ENCODE data around the gene MATN1. TPM values are rescaled to one million over a fixed set of nuclear protein-coding genes. Genes with fewer than 3 reads are reported as not detected.
"Not testable (repeated sequence)": the region's sequence is repeated elsewhere in the genome, so short reads cannot be mapped to it uniquely, and the experiment has no call there.

MATN1 gene
- total RNA-seq (2014; rRNA removed; shearing (Covaris generic)), result 0.06 TPM in 1 of 2 replicates, not detected in the other

- DNase-seq (ENCODE audit: low read depth), result no peak
These were observed at the start of gene MATN1 for GRCh38 chr1:30723331-30723755. Gene MATN1, minus strand, starts transcription at chr1:30723585. Its CDS starts 34 bp downstream, at chr1:30723551.

GRCh38 chr1:30771005-30771404, 47.6 kb upstream of the MATN1 start:
- no peak for DNase-seq (ENCODE audit: low read depth)

GRCh38 chr1:30770150-30770549, 46.8 kb upstream of the MATN1 start:
- no peak for DNase-seq (ENCODE audit: low read depth)

- DNase-seq (ENCODE audit: low read depth), result no peak
These were observed 45.7 kb upstream of the MATN1 start for GRCh38 chr1:30768830-30769718.

DNA sequence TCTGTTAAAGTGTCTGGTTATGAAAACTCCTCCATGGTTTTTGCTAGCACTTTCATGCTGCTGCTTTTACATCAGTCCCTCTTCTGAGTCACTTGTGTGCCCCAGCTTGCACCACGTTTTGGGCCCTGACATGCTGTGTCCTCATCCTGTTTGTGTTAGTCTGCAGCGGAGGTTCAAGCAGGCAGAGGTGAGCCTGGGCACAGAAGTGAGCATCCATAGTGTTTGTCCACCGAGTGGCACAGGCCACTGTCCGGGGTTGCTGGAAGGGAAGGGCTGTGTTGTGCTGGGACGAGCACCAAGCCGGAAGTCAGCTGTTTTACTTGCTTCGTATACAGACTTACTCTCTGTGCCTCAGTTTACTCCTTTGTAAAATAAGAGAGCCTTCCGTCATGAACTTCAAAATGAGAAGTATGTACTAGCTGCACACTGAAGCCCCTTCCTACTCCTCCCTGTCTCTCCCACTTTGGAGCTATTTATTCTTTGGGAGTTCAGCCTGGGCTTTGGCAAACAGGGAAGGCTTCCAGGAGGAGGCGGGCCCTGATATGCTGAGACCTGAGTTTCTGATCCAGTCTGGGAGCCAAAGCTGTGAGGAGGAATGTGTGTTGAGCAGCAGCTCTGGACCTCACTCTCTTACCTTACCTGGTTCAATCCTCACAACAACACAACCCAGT, 44.9 kb upstream of the MATN1 start:
- DNase-seq (ENCODE audit: low read depth), result no peak

DNA sequence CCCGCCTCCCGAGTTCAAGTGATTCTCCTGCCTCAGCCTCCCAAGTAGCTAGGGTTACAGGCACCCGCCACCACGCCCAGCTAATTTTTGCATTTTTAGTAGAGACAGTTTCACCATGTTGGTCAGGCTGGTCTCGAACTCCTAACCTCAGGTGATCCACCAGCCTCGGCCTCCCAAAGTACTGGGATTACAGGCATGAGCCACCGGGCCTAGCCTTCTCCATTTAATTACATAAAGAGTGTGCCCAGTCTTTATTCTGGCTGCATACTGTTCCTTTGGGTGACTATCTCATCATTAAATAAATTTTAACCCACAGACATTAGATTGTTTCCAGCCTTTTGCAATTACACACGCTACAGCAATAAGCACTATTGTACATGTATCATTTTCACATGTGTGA, 43.6 kb upstream of the MATN1 start:
- DNase-seq (ENCODE audit: low read depth), result not testable (repeated sequence)

DNA sequence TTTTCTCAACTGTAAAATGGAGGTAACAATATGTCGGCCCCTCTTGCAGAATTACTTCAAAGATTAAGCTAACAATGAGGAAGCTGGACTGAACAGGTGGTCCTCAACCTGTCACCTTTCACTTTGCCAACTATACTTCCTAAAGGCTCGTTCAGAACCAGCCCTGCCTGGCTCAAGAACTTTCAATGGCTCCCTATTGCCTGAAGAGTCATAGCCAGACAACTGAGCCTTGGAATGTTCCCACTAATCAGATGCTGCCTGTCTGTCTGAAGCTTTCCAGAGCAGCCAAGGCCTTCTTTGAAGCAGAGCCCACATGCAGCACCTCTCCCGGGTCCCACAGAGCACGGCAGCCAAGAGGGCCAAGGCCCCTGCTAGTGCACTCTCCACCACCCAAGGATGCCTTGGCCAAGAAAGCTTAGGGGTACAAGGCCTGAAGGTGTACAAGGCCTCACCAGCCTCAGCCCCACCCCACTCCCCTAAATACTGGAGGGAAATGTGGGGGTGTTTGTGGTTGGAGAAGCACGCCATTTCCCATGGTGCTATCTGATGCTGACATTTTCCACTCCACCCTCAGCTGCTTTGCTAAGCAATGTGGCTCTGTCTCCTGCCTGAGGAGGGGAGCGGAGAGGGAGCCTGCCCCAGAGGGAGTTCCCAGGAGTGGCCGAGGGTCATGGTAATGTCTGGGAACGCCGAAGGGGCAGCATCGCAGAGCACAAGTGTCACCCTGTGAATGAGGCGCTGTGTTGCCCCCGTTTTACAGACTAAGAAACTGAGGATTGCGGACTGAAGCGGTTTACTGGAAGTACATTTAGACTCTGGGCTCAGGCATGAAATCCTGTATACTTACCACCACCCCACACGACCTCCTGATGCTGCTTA, 42.4 kb upstream of the MATN1 start:
- DNase-seq (ENCODE audit: low read depth), result no peak

DNA sequence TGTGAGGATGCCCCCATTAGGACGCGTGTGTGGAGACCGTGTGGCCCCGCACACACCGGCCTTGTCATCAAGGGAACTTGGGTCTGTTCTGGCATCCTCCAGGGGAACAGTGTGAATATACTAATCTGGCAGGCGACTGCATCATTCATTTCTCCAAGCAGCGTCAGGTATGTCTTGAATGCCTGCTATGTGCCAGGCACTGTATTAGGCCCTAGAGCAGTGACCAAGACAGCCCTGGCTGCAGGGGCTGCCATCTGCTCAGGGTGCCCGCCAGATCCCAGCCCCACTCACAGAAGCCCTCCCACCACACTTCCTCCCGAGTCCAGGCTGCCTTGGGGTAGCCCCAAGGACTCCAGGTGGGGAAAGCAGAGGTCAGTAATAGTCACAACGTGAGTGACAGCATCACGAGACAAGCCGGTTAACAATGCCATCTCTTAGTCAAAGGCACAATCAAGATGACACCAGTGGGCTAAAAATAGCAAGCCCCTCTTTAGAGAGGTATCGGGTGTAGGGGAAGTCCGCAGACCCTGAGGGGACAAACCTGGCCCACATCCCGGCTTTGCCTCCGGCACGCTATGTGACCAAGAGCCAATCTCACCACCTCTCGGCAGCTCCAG, 41.7 kb upstream of the MATN1 start:
- DNase-seq (ENCODE audit: low read depth), result no peak

DNA sequence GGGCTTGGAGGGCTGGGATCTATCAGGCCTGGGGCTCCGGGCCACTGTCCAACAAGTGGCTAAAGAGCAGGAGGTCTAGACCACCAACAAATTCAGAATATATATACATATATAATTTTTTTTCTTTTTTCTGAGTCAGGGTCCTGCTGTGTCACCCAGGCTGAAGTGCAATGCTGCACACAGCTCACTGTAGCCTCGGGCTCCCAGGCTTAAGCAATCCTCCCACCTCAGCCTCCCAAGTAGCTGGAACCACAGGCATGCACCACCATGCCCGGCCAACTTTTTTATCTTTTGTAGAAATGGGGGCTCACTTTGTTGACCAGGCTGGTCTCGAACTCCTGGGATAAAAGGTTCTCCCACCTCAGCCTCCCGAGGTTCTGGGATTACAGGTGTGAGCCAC, 41.0 kb upstream of the MATN1 start:
- DNase-seq (ENCODE audit: low read depth), result peak; percentile 40

DNA sequence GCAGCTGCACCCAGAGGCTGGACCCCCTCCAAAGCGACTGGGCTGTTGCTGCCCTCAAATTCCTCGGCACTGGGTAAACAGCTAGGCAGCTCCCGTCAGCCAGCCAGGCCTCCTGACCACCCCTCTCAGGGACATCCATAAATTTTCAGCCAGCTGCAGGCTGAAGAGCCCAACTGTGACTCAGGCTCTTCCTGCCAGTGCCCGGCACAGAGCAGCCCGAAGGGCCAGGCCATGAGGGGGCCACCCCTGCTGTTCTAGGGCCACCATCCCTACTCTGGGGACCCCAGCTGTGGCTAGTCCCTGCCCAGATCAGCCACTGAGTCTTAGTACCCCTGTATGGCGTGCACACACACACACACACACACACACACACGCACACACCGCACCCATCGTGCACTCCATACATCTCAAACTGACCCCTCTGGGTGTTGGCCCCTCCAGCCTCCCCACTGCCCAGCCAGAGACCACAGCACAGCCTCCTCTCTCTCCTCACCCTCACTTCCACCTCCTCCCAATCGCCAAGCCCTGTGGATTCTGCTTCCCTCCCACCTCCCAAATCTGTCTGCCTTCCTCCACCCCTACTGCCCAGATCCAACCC, 40.4 kb upstream of the MATN1 start:
- DNase-seq (ENCODE audit: low read depth), result peak; percentile 62

DNA sequence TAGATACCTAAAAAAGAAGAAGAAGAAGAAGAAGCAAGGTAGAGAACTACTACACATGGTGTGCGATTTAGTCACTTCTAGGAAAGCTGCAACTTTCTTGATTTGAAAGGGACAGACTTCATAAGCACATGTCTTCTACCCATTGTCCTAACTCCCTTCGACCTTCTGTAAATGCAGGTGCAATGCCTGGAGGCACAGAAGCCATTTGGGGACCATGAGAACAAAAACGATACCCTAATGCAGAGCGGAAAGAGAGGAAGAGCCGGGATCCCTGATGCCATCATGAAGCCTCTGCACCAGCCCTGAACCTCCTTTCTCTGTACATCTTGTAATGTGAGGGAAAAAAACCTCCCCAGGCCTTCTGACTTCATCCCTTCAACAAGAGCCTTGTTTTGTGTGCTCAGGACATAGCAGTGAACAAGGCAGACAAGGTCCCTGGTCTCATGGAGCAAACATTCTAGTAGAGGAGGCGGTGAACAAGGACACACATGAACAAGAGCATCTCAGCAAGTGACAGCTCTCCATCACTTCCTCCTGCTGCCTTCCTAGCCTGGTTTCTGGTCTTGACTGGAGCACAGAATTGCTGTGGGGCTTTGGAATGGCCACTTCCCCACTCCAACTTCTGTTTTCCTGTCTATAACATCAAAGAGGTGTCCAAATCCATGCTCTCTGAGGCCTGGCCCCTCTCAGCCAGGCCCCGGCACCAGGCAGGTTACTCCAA, 39.7 kb upstream of the MATN1 start:
- no peak for DNase-seq (ENCODE audit: low read depth)

DNA sequence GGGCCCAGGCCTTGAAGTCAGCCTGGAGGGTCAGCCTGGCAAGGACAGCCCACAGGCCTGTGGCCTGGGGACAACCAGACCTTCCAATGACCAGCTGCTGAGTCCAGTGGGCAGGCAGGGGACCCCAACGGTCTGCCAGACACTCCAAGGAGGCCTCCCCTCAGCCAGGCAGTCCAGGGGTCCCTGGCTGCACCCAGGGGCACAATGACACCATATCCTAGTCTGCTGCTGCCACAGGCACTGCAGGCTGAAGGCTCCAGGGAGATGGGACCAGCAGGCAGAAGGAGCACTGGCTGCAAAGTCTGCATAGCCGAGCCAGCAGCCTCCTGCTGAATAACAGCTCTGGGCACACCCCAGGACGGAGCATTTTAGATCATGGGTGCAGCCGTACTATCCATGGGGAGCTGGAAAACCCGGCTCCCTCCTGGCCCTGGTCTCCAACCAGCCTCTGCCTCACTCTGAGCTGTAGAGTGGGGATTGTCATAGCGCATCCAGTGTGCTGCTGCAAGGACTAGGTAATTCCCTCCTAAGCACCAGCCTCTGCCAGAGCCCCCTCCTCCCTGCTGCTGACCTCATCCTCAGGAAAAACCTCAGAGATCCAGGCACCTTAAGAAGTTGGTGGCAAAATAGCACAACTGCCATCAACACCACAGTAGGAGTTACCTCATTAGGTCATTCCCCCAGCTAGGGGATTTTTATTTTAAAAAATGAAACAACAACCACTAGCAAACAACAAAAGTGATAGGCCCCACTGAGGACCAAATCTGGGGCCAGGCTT, 39.0 kb upstream of the MATN1 start:
- DNase-seq (ENCODE audit: low read depth), result no peak

- no peak for DNase-seq (ENCODE audit: low read depth)
These were observed 38.2 kb upstream of the MATN1 start for GRCh38 chr1:30761381-30762151.

DNA sequence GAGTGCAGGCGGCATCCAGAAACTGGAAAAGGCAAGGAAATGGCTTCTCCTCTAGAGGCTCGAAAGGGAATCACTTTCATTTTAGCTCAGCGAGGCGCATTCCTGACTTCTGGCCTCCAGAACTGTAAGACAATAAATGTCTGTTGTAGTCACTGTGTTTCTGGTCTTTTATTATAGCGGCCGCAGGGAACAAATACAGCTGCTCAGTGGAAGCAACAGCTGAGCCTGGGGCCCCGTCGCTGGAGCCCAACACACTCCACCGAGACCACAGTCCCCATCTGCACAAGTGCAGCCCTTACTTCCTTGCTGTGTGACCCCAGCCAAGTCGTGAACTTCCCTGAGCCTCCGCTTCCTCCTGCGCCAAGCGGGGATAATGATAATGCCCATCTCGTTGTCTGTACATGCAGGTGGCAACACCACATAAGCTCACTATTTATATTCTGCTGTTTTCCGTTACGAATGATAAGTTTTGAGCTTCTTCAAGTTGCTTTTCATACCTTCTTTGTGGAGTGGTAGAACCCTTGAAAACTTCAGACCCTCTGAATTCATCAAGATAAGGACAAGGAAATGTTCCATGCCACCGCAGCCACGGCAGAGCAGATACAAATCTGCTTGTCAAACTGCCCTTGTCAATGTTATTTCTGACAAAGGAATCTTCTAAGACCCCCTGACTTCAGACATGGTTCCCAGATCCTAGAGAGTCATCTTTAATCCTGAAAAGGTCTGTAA, 37.4 kb upstream of the MATN1 start:
- no peak for DNase-seq (ENCODE audit: low read depth)

DNA sequence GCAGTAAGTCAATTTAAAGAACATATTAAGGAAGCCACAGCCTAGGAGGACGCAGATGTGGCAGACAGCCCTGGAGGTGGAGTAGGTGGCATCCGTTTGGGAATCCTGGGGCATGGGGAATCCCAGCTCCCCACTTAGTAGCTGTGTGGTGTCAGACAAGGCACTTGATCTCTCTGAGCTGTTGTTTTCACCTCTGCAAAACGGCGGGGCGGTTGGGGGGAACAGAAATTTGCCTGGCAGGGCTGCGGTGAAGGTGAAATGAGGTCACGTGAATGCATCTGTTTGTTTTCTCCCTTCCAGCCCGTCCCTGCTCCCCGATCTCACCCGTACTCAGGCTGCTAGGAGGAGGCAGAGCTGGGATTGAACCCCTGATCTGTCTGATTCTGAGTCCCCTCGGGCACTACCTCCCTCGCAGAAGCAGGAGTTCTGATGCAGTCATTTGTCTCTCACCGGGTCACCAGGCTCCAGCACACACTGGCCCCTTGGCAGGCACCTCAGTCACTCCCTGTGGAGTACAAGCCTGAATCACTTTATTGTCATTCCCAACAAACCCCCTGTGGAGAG, 36.4 kb upstream of the MATN1 start:
- no peak for DNase-seq (ENCODE audit: low read depth)

GRCh38 chr1:30758785-30759380, 35.5 kb upstream of the MATN1 start:
- DNase-seq (ENCODE audit: low read depth), result peak; percentile 43

GRCh38 chr1:30758121-30758688, 34.8 kb upstream of the MATN1 start:
- no peak for DNase-seq (ENCODE audit: low read depth)

Data from Daoy (cell line).